HS-5 (cell line): ENCODE measurements around the gene PKP4.

Source experiments
- DNase-seq: peaks from one replicate; pipeline ENCODE4 v3.0.0-alpha.2; 2012; ENCODE audit warnings: low read depth

Gene PKP4

DNA sequence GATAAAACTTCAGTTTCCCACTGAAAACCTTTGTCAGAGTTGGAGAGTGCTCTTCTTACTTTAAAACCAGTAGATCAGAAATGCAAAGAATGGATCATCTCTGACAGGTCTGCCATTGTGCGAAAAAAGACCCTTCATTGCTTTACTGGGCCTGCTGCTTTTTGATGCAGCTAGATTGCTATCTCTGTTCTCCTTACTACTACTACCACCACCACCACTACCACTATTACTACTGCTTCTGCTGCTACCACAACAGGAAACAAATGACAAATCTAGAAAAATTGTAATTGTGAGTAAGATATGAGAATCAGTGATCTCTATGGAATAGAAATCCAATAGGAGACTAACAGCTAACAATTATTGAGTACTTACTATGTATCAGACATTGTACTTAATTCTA is 85.8 kb downstream of the PKP4 start:
- DNase-seq: no peak

DNA sequence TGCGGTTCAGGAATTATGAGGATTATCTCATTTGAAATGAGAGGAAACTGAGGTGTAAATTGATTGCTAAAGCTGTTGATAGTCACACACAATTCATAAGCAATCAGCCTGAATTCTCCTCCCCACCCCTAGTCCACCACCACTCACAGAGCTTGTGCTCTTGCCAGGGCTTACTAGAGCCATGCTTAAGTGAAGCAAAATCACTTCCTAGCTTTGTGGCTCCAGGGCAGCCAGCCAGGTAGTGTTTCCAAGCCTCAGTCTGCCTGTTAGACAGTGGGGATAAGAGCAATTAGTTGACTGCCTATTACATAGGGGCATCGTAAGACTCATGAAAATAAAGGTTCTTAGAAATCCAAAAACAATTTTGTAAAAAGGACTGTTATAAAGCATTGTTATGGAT is 87.2 kb downstream of the PKP4 start:
- no peak for DNase-seq

DNA sequence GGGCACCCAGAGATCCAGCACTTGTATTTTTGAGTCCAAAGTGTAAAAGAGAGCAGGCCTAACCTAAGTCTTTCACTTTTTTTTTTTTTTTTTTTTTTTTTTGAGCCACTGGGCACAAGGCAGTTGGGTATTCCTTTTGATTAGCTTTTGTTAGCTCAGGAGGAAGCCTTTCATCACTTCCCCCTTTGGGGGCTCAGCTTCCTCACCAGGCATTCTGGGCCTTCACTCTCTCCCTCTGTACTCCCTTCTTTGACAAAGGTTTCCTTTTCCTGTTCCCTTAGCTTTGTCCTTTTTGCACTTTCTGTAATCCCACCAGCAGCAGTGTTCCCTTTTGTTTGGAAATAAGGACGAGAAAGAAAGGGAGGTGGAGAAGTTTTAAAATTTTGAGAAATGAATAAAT is 88.2 kb downstream of the PKP4 start:
- no peak for DNase-seq

DNA sequence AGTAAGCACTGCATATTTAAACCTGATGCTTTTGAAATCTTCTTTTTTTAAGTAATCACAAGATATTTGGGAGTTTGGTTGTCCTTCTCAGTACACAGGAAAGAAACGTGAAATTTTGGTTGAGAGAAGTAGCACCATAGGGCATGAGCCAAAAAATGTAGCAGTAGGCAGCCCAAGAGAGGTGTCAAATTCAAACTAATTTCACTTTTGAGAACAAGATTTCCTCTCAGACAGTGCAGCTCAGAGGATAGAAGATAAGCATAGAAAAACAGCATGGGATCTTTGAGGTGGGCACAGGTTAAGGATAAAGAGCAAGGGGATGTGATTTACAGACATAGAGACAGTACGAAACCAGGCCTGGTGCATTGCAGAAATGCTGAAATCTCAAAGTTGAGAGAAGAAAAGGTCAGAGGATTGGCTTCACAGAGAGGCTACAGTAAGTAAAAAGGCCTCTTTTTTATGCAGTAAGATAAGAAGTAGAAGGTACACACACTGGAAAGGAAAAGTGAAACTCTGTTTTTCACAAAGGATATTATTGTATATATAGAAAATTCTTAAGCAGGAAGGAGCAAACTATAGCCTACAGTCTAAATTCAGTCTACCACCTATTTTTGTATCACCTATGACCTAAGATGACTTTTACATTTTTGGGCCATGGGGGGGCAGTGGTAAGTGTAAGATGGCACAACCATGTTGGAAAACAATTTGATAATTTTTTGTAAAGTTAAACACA is 89.8 kb downstream of the PKP4 start:
- DNase-seq: no peak

DNA sequence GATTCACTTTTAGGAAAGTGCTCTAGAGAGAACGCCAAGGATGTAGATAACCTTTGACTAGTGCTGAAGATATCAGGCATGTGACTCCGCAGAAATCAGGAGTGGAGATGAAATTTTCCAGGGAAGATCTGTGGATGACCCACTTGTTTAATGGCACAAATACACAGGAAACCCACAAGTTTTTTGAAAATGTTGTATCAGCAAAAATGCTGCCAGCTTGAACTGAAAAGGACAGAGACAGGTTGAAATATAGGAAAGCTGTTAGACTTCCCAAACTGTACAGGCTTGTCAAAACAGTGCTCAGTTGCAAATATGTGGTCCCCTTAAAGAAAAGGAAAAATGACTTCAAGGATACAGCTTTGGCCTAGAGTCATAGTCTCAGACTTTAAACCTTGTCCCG is 96.5 kb downstream of the PKP4 start:
- DNase-seq: no peak

DNA sequence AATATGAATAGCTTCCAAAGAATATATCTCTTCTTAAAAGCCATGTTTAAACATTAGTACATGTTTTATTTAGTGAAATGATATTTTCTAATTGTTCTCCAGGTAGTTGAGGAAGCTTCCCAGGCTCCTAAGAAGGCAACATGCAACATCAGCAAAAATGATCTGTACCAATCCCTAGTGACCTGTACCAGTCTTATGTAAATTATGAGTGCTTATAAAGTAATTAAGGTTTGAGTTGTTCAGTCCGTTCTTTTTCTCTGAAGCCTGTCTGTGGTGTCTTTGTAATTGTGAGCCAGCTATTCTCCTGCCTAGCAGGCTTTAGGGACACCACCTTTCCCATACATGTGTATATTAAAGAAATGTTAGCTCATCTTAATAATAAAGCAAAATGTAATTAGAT is 98.2 kb downstream of the PKP4 start:
- no peak for DNase-seq

DNA sequence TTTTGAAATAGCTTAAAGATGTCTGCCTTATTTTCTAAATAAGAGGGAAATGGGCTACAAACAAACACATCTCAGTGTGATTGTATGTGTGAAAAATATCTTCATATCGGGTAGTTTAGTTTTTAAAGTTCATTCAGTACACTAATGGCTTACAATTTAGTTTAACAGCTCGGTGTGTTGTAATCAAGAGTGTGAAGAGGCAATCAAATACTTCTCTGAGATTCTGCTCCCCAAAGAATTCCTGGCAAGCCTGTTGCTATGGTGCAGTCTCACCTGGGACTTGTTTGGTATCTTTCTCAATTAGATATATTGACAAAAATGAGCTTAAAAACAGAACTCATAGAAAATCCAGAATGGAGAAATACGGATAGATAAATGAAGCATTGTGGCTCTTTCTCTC is 99.4 kb downstream of the PKP4 start:
- DNase-seq: no peak

DNA sequence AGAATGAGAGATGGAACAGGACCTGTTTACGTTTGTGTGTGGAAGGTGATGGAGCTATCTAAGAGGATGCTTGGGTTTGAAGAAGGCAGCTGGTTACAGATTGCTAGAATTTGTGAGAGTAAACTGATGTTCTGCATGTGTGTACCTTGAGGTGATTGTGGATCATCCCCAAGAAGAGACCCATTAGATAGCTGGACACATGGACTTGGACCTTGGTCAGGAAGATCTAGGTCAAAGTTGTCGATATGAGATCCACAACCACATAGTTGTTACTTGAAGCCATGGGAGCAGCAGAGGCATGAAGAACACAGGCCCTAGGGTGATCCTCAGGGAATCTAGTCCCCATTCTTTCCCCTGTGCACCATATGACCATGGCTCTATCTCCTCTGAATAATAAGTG is 101.0 kb downstream of the PKP4 start:
- DNase-seq: no peak

DNA sequence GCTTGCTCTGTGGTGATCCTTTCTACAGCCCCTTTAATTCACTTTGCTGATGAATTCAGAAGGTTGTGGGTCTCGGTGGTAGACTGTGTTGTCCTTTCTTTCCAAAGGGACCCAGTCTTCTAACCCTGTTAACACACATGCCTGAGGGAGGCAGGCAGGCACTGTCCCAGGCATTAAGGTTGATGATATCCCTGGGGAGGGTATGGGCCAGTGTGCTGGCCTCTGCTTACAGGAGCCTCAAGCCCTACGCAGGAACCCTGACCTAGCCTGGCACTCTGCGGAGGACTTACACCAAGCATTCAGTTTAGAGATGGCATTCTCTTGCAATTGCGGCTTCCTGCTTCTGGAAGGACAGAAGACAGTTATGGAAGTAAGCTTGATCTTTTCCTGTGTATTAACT is 102.5 kb downstream of the PKP4 start:
- DNase-seq: no peak

DNA sequence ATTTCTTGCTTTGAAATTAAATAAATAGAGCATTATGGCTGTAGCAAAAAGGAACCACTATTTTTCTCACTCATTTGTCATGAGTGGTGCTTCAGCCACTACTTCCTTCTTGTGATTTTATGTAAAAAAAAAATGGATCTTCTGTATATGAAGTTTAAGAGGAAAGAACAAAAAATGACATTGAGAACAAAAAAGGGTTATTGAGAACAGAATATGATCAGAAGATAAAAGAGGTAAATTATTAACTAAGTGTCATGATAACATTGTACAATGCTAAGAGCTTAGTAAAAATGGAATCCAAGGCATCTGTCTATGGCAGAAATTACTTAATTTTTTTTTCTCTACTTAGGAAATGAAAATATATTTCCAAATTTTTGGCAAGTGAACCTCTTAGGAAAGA is 103.5 kb downstream of the PKP4 start:
- DNase-seq: no peak

DNA sequence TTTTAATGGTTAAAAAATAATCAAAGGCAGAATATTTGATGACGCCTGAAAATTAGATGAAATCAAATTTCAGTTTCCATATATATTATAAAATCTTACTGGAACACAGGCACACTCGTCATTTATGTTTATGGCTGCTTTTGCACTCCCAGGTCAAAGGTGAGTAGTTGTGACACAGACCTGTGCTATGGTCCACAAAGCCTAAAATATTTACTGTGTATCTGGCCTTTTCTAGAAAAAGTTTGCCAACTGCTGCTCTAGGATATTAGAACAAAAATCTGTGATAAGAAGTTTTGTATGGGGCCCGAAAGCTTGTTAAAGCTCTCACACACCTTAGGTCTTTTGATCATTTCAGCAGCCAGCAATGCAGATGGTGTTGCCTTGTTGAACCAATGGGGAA is 104.3 kb downstream of the PKP4 start:
- no peak for DNase-seq

DNA sequence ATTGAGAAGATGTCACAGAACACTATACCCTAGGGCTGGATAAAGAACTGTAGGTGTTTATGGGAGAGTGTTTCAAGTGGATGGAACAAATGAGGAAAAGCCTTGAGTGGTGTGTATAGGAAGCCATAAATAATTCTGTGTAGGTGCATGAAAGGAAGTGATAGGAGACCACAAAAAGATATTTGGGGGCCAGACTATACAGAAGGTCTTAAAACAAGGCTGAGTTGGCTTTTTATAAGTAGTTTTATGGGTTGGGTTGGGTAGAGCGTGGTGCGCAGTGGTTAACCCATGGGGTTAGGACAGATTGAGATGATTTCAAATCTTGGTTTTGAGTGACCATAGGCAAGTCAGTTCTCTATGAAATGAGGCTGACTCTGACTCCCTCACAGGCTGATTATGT is 110.5 kb downstream of the PKP4 start:
- DNase-seq: no peak

DNA sequence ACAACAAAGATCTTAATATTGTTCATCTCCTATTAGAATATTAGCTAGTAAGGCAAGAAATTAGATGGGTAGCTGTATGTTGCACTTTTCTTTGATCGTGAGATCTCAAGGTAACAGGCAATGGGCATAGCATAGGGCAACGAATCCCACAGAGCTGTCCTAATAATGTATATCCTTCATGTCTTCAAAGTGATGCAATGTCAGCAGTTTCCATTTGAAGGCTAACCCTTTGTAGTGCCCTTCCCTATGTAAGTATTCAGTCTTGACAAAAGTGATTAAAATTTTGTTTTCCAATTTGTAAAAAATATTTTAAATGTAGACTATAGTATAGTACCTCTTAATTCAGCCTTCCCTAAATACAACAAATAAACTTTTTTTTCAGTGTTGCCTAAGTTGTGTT is 112.5 kb downstream of the PKP4 start:
- DNase-seq: no peak

DNA sequence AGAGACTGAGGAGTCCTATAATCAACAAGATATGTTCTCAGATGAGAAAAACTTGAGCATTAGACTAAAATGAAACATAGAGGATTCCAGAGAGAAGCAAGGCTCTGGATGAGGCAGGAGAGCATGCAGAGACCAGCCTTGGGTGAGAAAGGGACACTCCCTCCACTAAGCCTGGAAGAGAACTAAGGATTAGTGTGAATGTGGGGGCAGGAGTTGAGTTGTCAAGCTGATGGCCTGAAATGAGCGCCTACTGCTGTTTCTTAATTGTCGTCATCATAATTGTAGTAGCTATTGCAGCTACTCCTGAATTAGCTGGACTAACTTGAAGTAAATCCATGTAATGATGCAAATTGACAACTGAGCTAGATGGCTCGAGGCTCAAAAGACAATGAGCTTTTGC is 114.1 kb downstream of the PKP4 start:
- DNase-seq: no peak

DNA sequence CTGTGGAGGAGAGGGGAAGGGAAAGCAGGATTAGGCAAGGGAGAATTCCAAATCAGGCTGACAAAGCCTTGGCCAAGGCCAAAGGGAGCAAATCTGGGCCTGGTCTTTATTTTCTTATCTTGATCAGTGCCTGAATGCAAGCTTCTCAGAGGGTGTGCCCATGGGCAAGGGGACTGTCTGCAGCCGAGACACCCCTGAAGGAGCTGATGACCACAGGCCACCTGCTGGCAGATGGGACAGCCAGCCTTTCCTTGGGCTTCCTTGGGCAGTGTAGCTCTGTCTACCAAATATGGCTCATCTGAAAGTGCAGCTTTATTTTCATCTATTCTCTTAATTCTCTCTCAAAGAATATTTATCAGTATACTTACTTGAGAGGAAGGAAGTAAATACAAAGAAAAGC is 117.0 kb downstream of the PKP4 start:
- no peak for DNase-seq

DNA sequence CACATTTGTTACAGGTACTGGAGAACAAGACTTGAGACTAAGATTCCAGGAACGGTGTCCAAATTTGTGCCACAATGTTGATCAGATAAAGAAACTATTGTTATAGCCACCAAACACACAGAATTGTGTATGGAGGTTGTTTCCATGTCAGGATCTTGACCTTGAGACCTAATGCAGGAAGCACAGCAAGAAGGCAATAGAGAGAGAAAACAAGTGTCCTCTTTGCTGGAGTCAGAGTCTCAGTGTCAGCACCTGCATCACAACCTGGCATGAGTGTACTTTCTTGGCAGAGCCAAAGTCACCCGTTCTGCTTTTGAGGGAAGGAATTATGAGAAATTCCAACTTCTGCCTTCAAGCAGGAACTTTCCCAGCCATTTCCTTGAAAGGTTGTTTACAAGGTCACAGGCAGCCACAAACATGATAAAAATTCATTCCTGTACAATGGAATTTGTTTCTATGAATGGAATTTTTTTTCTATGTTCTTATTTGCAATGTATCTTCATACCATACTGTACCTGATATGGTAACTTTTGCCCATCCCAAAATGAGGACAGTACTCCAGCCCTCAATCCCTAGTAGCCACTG is 118.4 kb downstream of the PKP4 start:
- DNase-seq: no peak

DNA sequence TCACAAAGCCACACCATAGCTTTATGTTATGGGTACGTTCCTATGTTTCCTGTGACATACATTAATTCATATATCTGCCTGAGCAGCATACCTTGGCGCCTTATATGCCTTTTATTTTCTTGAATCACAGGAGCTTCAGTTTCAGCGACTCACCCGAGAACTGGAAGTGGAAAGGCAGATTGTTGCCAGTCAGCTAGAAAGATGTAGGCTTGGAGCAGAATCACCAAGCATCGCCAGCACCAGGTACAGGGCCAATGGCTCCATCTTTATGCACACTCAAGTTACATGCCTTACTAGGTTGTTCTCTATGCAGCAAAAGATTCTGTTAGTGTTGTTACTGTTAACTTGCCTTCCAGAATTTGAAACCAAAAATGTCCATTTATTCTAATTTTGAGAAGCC is 120.4 kb downstream of the PKP4 start:
- DNase-seq: no peak

DNA sequence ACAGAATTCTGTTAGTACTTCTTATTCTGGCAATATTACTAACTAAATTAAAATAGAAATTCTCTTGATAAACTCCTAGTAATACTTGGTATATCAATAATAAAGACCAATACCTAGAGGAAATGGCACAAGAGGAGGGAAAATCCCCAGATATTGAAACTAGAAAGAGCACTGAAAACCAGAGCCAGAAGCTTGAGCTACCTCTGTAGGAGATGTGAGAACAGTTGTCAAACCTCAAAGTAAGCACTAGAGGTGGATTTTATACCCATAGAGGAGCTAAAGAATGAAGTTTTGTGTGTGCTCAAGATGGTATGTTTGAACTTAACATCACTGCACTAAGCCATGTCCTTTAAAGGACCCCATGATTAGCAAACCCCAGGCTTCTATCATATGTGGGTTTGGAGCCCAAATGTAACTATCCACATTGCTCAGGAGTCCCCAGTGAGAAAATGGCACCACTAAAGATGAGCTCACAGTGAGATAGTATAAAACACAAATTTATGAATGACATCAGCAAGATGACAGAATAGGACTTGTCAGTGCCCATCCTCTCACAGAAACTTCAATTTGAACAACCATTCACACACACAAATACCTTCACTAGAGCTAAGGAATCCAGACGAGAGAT is 122.1 kb downstream of the PKP4 start:
- no peak for DNase-seq

DNA sequence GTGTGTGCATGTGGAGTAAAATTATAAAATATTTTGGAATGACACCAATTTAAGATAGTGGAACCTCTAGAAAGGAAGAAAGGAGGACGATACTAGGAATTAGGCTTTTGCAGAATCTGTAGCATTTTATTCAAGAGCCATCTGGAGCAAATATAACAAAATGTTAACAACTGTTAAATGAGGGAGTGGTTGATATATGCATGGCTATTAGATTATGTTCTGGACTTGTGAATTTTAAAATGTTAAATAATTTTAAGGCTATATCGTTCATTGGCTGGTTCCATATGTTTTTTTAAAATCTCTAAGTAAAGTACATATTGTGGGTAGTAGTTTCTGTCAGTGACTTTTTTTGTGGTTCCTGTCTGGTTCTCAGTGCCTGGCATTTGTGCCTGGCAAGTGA is 123.2 kb downstream of the PKP4 start:
- no peak for DNase-seq

DNA sequence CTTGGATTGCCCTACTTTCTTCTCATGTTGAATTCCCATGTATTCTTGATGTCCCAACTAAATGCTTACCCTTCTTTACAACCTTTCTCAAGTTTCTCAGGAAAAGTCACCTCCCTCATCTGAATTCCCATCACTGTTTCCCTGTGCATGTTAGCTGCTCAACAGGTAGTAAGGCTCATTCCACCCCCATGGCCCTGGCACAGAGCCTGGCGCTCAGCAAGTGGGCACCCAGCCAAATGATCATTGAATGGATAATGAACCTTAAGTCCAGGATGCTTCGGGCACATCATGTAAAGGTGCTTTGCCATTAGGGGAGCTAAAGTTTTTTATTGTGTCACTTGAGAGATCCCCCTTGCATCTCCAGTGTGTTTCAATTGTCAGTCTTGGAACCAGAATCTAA is 124.0 kb downstream of the PKP4 start:
- DNase-seq: no peak

DNA sequence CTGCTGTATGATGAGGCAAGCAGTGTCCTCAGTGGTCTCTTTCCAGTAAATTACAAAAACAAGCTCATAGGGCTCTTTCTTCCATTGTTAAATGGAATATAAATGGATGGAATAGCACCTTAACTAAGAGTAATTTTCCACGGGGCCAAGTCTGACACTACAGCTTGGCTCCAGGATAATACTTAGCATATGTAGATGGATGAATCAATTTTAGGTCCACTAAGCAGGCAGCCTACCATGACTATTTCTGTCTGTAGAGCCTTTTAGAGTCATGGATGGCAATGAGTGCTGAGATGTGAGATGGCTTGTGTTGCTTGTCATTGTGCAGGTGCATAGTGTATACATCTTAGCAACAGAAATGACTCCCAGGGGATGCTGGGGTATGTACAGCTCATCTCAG is 125.9 kb downstream of the PKP4 start:
- DNase-seq: no peak

DNA sequence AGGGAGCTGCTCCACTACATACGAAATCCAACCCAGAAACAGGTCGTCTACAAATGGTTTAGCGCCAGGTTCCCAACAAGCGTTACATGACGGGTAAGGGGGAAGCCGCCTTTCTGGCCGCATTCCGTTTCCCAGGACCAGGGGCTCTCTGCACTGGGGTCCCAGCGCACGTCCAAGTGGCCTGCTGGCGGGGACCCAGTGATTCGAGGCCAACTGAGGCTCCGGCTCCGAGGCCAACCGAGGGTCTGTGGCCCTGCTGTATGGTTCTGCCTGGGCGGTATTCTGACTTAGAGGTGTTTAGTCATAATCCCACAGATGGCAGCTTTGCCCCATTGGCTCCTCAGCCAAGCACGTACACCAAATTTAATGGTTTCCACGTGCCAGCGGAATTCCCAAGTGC is 127.2 kb downstream of the PKP4 start:
- DNase-seq: no peak

DNA sequence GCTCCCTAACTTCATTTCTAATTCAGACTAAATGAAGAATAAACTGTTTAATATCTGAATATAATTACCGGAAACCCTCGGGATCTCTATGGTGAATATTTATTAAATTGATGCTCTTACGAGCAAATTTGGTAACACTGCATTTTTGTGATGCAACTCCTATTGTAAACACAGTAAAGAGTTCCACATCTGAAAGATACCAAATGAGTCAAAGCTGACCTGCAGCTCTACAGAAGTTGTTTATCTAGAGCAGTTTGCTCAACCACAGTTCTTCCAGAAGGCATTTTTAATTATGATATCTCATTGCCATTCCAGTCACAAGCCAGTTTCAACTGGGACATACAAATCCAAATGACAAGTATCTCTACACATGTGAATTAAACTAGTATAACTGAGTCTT is 129.7 kb downstream of the PKP4 start:
- peak; percentile 69 for DNase-seq

DNA sequence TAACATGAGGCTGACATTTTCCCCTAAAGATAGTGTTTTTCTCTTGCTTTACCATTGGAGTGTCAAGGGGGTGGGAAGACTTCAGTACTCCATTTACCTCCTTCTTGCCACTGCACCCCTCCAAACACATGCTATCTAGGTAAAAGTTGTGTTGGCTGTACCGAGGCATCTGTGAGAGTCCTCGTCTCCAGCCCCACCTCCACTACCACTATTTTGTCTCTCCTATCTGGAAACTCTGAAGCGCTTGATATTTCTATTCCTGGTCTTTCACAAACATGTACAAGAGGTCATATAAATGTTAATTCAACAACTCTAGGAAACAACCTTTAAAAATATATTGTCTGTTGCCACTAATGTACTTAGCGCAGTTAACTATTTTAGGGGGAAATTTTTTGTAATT is 132.6 kb downstream of the PKP4 start:
- DNase-seq: no peak
